CD4-positive, alpha-beta T cell treated with Interleukin-4 for 1 hour (primary cell): ENCODE measurements around the gene ADAMTS10.
"Not testable (repeated sequence)": the region's sequence is repeated elsewhere in the genome, so short reads cannot be mapped to it uniquely, and the experiment has no call there.

Experiments used
- DNase-seq, 2 donors: peaks; one replicate each; pipeline ENCODE4 v3.0.0-alpha.2; 2020 to 2022

The ADAMTS10 gene

DNA sequence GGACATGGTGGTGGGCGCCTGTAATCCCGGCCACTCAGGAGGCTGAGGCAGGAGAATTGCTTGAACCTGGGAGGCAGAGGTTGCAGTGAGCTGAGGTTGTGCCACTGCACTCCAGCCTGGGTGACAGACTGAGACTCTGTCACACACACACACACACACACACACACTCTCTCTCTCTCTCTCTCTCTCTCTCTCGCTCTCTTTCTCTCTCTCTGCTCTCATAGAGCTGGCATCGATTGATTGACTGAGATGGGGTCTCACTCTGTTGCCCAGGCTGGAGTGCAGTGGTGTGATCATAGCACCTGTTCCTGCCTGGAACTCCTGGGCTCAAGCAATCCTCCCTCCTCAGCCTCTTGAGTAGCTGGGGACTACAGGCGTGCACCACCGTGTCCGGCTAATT lies 56.8 kb downstream of the ADAMTS10 start:
- not testable (repeated sequence) for DNase-seq

DNA sequence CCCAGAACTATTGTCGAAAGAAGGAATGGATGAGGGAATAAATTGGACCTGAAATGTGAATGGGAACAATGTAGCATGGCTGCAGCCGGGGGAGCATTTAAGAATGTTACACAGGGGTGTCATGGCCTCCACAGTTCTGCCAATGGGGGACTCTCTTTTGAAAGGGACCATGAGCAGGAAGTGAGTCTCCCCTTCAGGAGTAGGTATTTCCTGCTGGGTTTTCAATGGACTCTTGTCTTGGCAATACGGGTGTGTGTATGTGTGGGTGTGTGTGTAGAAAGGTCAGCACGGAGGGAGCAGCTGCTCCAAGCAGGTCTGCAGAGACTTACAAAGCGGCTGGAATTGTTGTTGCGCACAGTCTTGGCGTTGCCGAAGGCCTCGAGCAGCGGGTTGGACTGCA lies 57.7 kb downstream of the ADAMTS10 start:
- no peak for DNase-seq

DNA sequence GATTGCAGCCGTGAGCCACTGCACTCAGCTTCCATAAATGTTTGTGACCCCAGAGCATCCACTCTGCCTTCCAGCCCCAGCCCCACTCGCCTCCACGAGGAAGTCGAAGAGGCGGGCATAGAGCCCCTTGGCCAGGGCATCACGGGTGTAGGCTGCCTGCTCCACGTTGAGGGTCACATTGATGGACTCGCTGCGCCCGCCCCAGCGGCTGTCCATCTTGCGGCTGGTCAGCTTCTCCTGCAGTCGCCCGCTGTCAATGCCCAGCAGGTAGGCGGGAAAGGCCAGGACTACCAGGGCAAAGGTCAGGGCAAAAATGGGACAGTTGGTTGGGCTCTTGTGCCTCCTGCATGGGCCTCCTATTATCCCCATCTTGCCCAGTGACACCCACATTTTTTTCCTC lies 60.4 kb downstream of the ADAMTS10 start:
- DNase-seq, result no peak

DNA sequence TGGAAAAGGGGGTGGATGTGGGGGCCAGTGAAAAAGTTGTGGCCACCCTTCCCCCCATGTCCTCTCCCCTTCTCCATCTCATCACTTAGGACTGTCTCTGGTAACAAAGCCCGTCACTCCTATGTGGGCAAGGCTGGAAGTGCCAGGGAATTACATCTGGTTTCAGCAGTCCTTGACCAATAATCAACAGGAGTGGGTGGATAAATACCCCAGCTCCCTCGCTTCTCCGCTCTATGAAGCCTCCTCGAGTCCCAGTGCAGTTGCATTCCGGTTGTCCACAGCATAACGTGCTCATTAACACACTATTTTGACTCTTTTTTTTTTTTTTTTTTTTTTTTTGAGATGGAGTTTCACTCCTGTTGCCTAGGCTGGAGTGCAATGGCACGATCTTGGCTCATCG lies 64.8 kb downstream of the ADAMTS10 start:
- no peak for DNase-seq

DNA sequence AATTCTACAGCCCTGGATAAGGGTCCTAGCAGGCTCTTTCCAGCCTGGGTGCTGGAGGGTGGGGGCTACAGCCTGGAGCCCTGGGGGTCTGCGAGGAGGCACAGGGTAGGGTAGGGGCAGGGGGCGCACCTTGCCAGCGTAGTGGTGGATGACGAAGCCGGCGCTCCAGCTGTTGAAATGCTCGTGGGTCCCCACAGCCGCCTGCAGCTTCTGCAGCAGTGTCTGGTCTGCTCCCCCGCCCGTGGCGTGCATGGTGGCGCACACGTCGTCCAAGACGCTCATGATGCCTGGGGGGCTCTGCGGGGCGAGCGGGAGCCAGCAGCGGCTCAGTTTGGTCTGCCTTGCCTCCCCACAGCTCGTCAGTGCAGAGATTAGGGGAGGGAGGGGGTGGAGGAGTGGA lies 66.3 kb downstream of the ADAMTS10 start:
- DNase-seq, result no peak

DNA sequence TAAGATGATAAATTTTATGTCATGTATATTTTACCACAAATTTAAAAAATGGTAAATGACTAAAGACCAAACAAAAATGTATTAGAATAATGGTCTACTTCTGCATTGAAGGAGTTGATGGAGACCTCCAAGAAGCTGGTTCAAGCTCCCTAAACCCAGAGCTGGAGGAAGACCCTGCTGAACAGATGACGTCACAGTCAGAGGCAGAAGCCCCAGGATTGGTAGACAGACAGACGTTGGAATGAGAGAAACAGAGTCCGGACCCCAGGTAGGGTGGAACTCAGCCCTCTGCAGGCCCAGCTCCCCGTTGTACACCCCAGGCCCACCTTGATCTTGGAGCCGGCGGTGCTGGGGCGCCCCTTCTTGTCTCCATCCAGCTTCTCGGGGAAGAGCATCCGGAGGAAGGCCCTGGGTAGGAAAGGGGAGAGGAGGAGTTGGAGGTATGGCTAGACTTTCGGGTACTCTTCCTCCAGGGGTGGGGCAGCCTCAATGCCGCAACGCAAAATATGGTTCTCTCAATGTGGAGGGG lies 70.8 kb downstream of the ADAMTS10 start:
- DNase-seq, result no peak

DNA sequence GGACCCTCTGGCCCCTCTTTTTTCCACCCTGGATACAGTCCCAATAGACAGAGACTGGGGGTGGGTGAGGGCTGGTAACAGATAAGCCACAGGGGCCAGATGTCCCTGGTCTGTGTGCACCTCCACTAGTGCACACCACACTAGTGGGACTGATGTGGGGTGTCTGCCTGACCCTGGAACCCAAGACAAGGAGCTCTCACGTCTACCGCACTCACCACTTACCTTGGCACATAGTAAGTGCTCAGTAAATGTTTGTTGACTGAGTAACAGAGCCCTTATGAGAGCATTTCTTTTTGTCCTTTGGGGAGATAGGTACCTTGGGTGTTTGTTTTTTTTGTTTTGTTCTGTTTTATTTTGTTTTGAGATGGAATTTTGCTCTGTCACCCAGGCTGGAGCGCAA lies 73.4 kb downstream of the ADAMTS10 start:
- no peak for DNase-seq

DNA sequence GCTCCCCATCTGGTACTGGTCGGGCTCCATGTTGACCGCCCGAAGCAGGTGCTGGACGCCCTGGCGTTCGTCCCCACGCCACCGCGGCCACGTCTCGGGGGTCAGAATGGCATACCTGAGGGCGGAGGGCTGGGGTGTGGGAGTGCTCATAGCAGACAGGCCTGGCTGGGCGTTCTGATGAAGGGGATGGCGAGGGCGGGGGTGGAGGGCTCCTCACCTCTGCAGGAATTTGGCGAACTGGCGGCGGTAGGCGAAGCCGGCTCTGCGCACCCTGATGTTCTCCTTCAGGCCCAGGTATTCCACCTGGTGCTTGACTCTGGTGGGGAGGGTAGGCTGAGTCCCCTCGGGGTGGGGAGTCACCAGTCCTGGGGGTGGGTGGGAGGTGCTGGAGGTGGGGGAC lies 74.2 kb downstream of the ADAMTS10 start:
- no peak for DNase-seq

DNA sequence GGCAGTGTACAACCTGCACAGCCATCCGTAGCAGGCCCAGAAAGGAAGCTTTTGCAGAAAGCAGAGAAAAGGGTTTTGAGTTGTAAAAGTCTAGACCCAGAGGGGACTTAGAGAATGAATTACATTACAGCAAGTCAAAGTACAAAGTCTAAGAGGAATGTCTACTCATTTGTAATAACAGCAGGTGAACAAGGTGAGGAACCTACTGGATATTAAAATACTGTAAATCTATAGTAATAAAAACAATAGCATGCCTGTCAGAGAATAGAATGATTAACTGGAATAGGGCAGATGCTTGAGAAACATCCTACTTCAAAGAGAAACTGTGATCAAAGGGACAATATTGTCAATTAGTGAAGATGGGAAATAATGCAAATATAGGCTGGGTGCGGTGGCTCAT lies 78.3 kb downstream of the ADAMTS10 start:
- DNase-seq, result no peak

DNA sequence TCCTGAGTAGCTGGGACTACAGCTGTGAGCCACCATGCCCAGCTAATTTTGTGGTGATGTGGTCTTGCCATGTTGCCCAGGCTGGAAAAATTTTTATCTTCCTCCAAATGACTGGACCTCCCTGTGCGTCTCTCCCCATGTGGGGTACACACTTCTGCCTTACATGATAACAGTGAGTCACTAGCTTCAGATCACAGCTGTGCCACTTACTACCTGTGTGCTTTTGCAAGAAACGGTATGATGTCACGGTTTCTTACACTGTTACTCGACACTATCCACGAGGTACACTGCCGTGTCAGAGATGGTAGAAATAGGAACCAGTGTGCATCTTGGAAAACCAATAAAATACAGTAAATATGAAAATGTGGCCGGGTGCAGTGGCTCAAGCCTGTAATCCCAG lies 79.0 kb downstream of the ADAMTS10 start:
- DNase-seq, result no peak
